GM21576 (cell line): ENCODE measurements around the gene FAM170B.

Source experiments
- ATAC-seq: cut with Tn5 transposase; IDR thresholded peaks from one replicate; pipeline ENCODE4 v1.9.1; 2021; ENCODE audit warnings: mild to moderate bottlenecking, moderate library complexity; ENCODE audit not compliant: unreplicated experiment

Gene FAM170B

GRCh38 chr10:49131507-49132361 is 2.1 kb downstream of the FAM170B start:
- ATAC-seq: no peak

- ATAC-seq: no peak
Observed at GRCh38 chr10:49129376-49129775, 4.4 kb downstream of the FAM170B start.

GRCh38 chr10:49128854-49129253 is 5.0 kb downstream of the FAM170B start:
- ATAC-seq: no peak

GRCh38 chr10:49123981-49124950 is 9.6 kb downstream of the FAM170B start:
- no peak for ATAC-seq

GRCh38 chr10:49120911-49121310 is 12.9 kb downstream of the FAM170B start:
- no peak for ATAC-seq

- no peak for ATAC-seq
Observed at GRCh38 chr10:49119746-49120145, 14.1 kb downstream of the FAM170B start.

GRCh38 chr10:49118430-49119074 is 15.3 kb downstream of the FAM170B start:
- no peak for ATAC-seq

GRCh38 chr10:49117376-49118070 is 16.3 kb downstream of the FAM170B start:
- no peak for ATAC-seq

- ATAC-seq: no peak
Observed at GRCh38 chr10:49116509-49117375, 17.1 kb downstream of the FAM170B start.

- no peak for ATAC-seq
Observed at GRCh38 chr10:49115796-49116508, 17.9 kb downstream of the FAM170B start.

GRCh38 chr10:49115015-49115795 is 18.6 kb downstream of the FAM170B start, which contains the start of gene VSTM4:
Gene VSTM4 (minus strand): TSS chr10:49115522. CDS start chr10:49115485, 37 bp downstream.
- no peak for ATAC-seq

GRCh38 chr10:49114718-49115014 is 19.2 kb downstream of the FAM170B start:
- no peak for ATAC-seq

- ATAC-seq: no peak
Observed at GRCh38 chr10:49113741-49114141, 20.1 kb downstream of the FAM170B start.

- no peak for ATAC-seq
Observed at GRCh38 chr10:49112851-49113250, 21.0 kb downstream of the FAM170B start.

GRCh38 chr10:49112098-49112497 is 21.7 kb downstream of the FAM170B start:
- ATAC-seq: no peak

GRCh38 chr10:49111320-49111698 is 22.5 kb downstream of the FAM170B start:
- no peak for ATAC-seq

- ATAC-seq: no peak
Observed at GRCh38 chr10:49110684-49111319, 23.0 kb downstream of the FAM170B start.
